GM21717 (cell line): Measurements from ENCODE around the gene EMCN.
A peak's percentile ranks its signal among the peaks of the same experiment; 100 is the strongest.
"Not testable (repeated sequence)": the region's sequence is repeated elsewhere in the genome, so short reads cannot be mapped to it uniquely, and the experiment has no call there.

Experiments used
- ATAC-seq: cut with Tn5 transposase; IDR thresholded peaks from one replicate; pipeline ENCODE4 v1.9.1; 2021; ENCODE audit warnings: mild to moderate bottlenecking, moderate library complexity; ENCODE audit not compliant: unreplicated experiment

The EMCN gene

GRCh38 chr4:100386270-100386669, 131.6 kb downstream of the EMCN start:
- ATAC-seq, result no peak

GRCh38 chr4:100380401-100380800, 137.4 kb downstream of the EMCN start:
- ATAC-seq, result not testable (repeated sequence)

GRCh38 chr4:100379583-100380105, 138.2 kb downstream of the EMCN start:
- ATAC-seq, result no peak

- no peak for ATAC-seq
These were observed 145.4 kb downstream of the EMCN start for GRCh38 chr4:100372432-100372831.

- ATAC-seq, result no peak
These were observed 148.0 kb downstream of the EMCN start for GRCh38 chr4:100369871-100370270.

GRCh38 chr4:100367451-100367850, 150.4 kb downstream of the EMCN start:
- no peak for ATAC-seq

GRCh38 chr4:100366213-100366612, 151.6 kb downstream of the EMCN start:
- peak; percentile 65 for ATAC-seq

GRCh38 chr4:100362366-100362765, 155.5 kb downstream of the EMCN start:
- no peak for ATAC-seq

- no peak for ATAC-seq
These were observed 156.5 kb downstream of the EMCN start for GRCh38 chr4:100361336-100361735.

GRCh38 chr4:100360211-100360610, 157.6 kb downstream of the EMCN start:
- ATAC-seq, result no peak

- ATAC-seq, result no peak
These were observed 158.4 kb downstream of the EMCN start for GRCh38 chr4:100359441-100359840.

- ATAC-seq, result no peak
These were observed 160.3 kb downstream of the EMCN start for GRCh38 chr4:100357542-100357941.

- no peak for ATAC-seq
These were observed 161.7 kb downstream of the EMCN start for GRCh38 chr4:100356172-100356571.

GRCh38 chr4:100352352-100352751, 165.5 kb downstream of the EMCN start:
- ATAC-seq, result not testable (repeated sequence)

- no peak for ATAC-seq
These were observed 169.3 kb downstream of the EMCN start for GRCh38 chr4:100348473-100348872.

- no peak for ATAC-seq
These were observed 170.6 kb downstream of the EMCN start for GRCh38 chr4:100347241-100347640.

GRCh38 chr4:100345585-100345984, 172.2 kb downstream of the EMCN start:
- no peak for ATAC-seq
